Upper lobe of left lung (tissue), 6 donors: ENCODE results near the gene ERFL. TPM values are rescaled to one million over a fixed set of nuclear protein-coding genes. Genes with fewer than 3 reads are reported as not detected.

Source experiments
- ATAC-seq, 2 donors: fragments of 200-7000 bp; cut with Tn5 transposase; one replicate each; pipeline ENCODE4 v1.9.1; 2022; ENCODE audit warnings: mild to moderate bottlenecking in 2 of 2, moderate library complexity in 2 of 2; ENCODE audit not compliant: low FRiP score in 2 of 2
- DNase-seq, 2 donors: peaks; one replicate each; pipeline ENCODE4 v3.0.0-alpha.2; 2019 to 2020
- H3K27ac ChIP-seq, 4 donors: fragments of 200-600 bp; sonication (generic); one replicate each; pipeline ENCODE4 v1.5.1; 2016 to 2019
- H3K27me3 ChIP-seq, 4 donors: fragments of 200-600 bp; sonication (generic); one replicate each; pipeline ENCODE4 v1.5.1; 2017 to 2019
- H3K36me3 ChIP-seq, 4 donors: fragments of 200-600 bp; sonication (generic); one replicate each; pipeline ENCODE4 v1.5.1; 2016 to 2019
- H3K4me1 ChIP-seq, 4 donors: fragments of 200-600 bp; sonication (generic); one replicate each; pipeline ENCODE4 v1.5.1; 2018 to 2019
- H3K4me3 ChIP-seq, 4 donors: fragments of 200-600 bp; sonication (generic); one replicate each; pipeline ENCODE4 v1.5.1; 2017 to 2019; ENCODE audit warnings: mild to moderate bottlenecking in 2 of 4, moderate library complexity in 1 of 4
- H3K9me3 ChIP-seq, 4 donors: fragments of 200-600 bp; sonication (generic); one replicate each; pipeline ENCODE4 v1.5.1; 2018 to 2019
- EP300 ChIP-seq, 4 donors: sonication (generic); formaldehyde crosslinking; IDR thresholded peaks; one replicate each; pipeline ENCODE4 v1.5.1; 2017; ENCODE audit warnings: antibody characterized with exemption in 4 of 4, control low read depth in 2 of 4
- POLR2A ChIP-seq, 4 donors: fragments of 450-650 bp; IDR thresholded peaks; one replicate each; pipeline ENCODE4 v1.5.1; 2016 to 2017; ENCODE audit warnings: antibody characterized with exemption in 4 of 4, mild to moderate bottlenecking in 2 of 4
- POLR2AphosphoS5 ChIP-seq, 2 donors: sonication (generic); formaldehyde crosslinking; IDR thresholded peaks; one replicate each; pipeline ENCODE4 v1.5.1; 2017; ENCODE audit warnings: antibody characterized with exemption in 2 of 2
- WGBS, 2 donors: methylation state at CpG; one replicate each; pipeline ENCODE4 v1.1.5; 2017 to 2018; 5-methylcytosine and 5-hydroxymethylcytosine counted together
- total RNA-seq, 6 donors: library from RNA; depleted of rRNA in 4 of 6; stranded (reverse); fragments of >200 nt in 4 of 6; gene quantifications; one replicate each; pipeline versions ENCODE4 v1.1.0 to v1.2.1, GENCODE V29; 2016 to 2021
- TF ChIP-seq, protein P1 (sequence below), 6 experiments: fragments of 450-650 bp in 4 of 6; fragments of 200-600 bp in 2 of 6; sonication (generic) in 2 of 6; IDR thresholded peaks; one replicate each; pipeline ENCODE4 v1.5.1; 2016 to 2019; ENCODE audit warnings: antibody characterized with exemption in 6 of 6
- donor health status: DM: no; HTN: no; CAD: no; lungs with moderate emphysema.
- donor health status: DM: no; HTN: yes; CAD: no; lungs with severe emphysema.

The ERFL gene
- total RNA-seq, 6 donors from 2014 or later, result 0.20 to 6.3 (median 0.49) TPM; not detected in 1

DNA sequence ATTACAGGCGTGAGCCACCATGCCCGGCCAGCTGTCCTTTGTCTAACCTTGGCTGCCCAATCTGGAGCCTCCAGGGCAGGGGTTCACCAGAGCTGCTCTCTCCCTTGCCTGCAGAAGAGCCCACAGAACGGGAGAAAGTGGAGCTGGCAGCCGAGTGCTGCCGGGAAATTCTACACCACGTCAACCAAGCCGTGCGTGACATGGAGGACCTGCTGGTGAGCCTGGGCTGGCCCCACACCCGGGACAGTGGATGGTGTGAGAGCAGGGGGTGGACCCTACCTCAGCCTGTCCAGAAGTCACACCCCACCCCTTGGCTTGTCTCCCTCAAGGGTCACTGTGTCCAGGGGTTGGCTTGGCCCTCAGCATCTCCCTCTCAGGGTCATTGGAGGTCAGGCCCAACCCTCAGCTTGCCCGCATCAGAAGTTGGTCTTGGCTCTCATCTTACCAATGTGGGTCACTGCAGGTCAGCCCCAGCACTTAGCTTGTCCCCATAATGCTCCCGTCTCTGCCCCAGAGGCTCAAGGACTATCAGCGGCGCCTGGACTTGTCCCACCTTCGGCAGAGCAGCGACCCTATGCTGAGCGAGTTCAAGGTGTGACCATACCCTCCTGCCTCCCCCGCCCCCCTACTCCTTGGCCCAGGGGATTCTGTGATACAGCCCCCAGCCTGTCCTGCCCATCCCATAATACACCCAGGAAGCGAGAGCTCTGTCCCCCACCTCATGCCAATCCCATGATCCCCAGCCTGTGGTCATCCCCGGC, 24.9 kb downstream of the ERFL start:
- Histone ChIP-seq H3K27ac (peak overlapping the region in 3 of 4 donors; percentile 35 to 85 (median 48)), H3K4me3 (no peak overlapping the region), H3K4me1 (peaks cover 0 to 31% (median 28%) of the 10 kb centered on the region in 4 donors), H3K27me3 (no peaks in the 10 kb centered on the region), H3K9me3 (no peaks in the 10 kb centered on the region), H3K36me3 (peaks cover 65 to 99% (median 89%) of the 10 kb centered on the region in 4 donors)
- peak in 1 of 2 donors; percentile 60 for DNase-seq
- TF ChIP-seq POLR2A (IDR thresholded peaks at IDR 0.05) (no peak), POLR2AphosphoS5 (IDR thresholded peaks at IDR 0.05) (no peak), EP300 (IDR thresholded peaks at IDR 0.05) (no peak)
- TF ChIP-seq, protein P1, sequence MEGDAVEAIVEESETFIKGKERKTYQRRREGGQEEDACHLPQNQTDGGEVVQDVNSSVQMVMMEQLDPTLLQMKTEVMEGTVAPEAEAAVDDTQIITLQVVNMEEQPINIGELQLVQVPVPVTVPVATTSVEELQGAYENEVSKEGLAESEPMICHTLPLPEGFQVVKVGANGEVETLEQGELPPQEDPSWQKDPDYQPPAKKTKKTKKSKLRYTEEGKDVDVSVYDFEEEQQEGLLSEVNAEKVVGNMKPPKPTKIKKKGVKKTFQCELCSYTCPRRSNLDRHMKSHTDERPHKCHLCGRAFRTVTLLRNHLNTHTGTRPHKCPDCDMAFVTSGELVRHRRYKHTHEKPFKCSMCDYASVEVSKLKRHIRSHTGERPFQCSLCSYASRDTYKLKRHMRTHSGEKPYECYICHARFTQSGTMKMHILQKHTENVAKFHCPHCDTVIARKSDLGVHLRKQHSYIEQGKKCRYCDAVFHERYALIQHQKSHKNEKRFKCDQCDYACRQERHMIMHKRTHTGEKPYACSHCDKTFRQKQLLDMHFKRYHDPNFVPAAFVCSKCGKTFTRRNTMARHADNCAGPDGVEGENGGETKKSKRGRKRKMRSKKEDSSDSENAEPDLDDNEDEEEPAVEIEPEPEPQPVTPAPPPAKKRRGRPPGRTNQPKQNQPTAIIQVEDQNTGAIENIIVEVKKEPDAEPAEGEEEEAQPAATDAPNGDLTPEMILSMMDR (IDR thresholded peaks at IDR 0.05), result no peak
- 73 to 74% methylated on average over 16 to 19 of the region's 19 CpGs for WGBS, 2 donors
- ATAC-seq, result peak in 1 of 2 donors; percentile 31

DNA sequence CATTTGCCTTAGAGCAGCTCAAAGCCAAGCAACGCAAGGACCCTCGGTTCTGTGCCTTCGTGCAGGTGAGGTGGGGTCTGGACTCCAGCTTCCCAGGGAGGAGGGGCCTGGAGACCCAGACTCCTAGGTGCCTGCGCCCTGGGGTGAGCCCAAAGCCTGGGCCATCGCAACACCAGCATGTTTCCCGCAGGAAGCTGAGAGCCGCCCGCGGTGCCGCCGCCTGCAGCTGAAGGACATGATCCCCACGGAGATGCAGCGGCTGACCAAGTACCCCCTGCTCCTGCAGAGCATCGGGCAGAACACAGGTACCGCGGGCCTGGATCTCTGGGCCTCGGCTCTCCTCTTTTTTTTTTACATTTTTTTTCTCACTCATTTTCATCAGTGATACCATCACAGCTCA, 25.7 kb downstream of the ERFL start:
- peaks cover 0 to 31% (median 28%) of the 10 kb centered on the region in 4 donors for H3K4me1 ChIP-seq
- peaks cover 71 to 99% (median 94%) of the 10 kb centered on the region in 4 donors for H3K36me3 ChIP-seq
- ATAC-seq (no peak), DNase-seq (peak in 1 of 2 donors; percentile 82)
- no peak for TF ChIP-seq POLR2AphosphoS5 (IDR thresholded peaks at IDR 0.05)
- no peak for TF ChIP-seq POLR2A (IDR thresholded peaks at IDR 0.05)
- TF ChIP-seq, protein P1 (IDR thresholded peaks at IDR 0.05), result no peak
- no peak overlapping the region for H3K4me3 ChIP-seq
- WGBS, 2 donors, result 94 to 95% methylated on average over 12 to 17 of the region's 17 CpGs
- peak overlapping the region in 1 of 4 donors; percentile 35 for H3K27ac ChIP-seq
- H3K9me3 ChIP-seq, result no peaks in the 10 kb centered on the region
- no peaks in the 10 kb centered on the region for H3K27me3 ChIP-seq

DNA sequence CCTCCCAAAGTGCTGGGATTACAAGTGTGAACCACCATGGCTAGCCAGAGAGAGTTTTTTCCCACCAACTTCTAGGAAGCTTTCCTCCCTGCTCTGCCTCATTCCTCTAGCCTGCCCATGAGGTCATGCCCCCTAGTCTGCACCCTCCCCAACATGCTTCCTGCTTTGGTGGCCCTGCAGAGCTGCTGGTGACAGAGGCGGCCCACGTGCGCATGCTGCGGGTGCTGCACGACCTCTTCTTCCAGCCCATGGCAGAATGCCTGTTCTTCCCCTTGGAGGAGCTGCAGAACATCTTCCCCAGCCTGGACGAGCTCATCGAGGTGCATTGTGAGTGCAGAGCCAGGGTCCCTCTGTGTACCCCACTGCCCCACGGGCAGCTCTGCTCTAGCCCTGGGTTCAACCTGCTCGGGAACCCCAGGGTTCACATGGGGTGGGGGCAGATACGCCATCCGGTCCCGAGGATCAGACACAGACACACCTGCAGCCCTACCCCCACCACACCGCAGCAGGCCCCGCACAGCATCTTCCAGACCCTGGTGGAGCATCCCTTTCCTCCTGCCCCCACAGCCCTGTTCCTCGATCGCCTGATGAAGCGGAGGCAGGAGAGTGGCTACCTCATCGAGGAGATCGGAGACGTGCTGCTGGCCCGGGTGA, 26.4 kb downstream of the ERFL start:
- no peak overlapping the region for H3K4me3 ChIP-seq
- no peaks in the 10 kb centered on the region for H3K27me3 ChIP-seq
- H3K9me3 ChIP-seq, result no peaks in the 10 kb centered on the region
- no peak for TF ChIP-seq POLR2AphosphoS5 (IDR thresholded peaks at IDR 0.05)
- TF ChIP-seq, protein P1 (IDR thresholded peaks at IDR 0.05), result no peak
- TF ChIP-seq EP300 (IDR thresholded peaks at IDR 0.05), result no peak
- no peak for TF ChIP-seq POLR2A (IDR thresholded peaks at IDR 0.05)
- 96 to 97% methylated on average over 8 to 21 of the region's 21 CpGs for WGBS, 2 donors
- ATAC-seq (no peak), DNase-seq (no peak)
- H3K36me3 ChIP-seq, result peaks cover 67 to 100% (median 94%) of the 10 kb centered on the region in 4 donors
- peaks cover 0 to 31% (median 28%) of the 10 kb centered on the region in 4 donors for H3K4me1 ChIP-seq
- no peak overlapping the region for H3K27ac ChIP-seq

DNA sequence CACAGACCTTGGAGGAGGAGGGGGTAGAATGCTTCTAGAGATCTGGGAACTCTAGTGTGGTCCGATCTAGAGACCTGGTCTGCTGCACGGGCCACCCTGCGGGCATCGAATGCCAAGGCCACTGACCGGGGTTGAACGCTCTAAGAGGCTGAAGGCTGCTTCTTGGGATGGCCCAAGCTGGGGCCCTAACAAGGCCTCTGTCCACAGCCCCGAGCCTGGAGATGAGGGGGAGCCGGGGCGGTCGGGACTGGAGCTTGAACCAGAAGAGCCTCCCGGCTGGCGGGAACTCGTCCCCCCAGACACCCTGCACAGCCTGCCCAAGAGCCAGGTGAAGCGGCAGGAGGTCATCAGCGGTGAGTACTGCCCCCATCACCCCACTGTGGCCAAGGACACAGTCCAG, 30.0 kb downstream of the ERFL start:
- Histone ChIP-seq H3K36me3 (peaks cover 55 to 95% (median 87%) of the 10 kb centered on the region in 4 donors), H3K27ac (no peak overlapping the region), H3K4me1 (peaks cover 0 to 8% (median 3%) of the 10 kb centered on the region in 4 donors), H3K4me3 (no peak overlapping the region), H3K9me3 (no peaks in the 10 kb centered on the region), H3K27me3 (no peaks in the 10 kb centered on the region)
- TF ChIP-seq EP300 (IDR thresholded peaks at IDR 0.05) (no peak), POLR2AphosphoS5 (IDR thresholded peaks at IDR 0.05) (no peak), POLR2A (IDR thresholded peaks at IDR 0.05) (no peak)
- TF ChIP-seq, protein P1 (IDR thresholded peaks at IDR 0.05), result no peak
- DNase-seq, result peak in 1 of 2 donors; percentile 76
- WGBS, 2 donors, result 95 to 96% methylated on average over 9 to 15 of the region's 15 CpGs
- no peak for ATAC-seq
